DMS153 treated with DMSO at 0.1 percent for 48 hours (cell line): Measurements from ENCODE around the gene NQO2.

ENCODE experiments used
- DNase-seq: peaks from one replicate; lab custom pipeline; 2025; ENCODE audit not compliant: unreplicated experiment; lab: John Stamatoyannopoulos, UW

NQO2 gene

GRCh38 chr6:3068329-3069214 lies 68.9 kb downstream of the NQO2 start, which contains the start of gene RIPK1:
Gene RIPK1 (plus strand): TSS chr6:3068494. CDS start chr6:3076824, 8,330 bp downstream.
- DNase-seq, result peak; percentile 56
